ENCODE data around the gene WIPF1.

The WIPF1 gene

DNA sequence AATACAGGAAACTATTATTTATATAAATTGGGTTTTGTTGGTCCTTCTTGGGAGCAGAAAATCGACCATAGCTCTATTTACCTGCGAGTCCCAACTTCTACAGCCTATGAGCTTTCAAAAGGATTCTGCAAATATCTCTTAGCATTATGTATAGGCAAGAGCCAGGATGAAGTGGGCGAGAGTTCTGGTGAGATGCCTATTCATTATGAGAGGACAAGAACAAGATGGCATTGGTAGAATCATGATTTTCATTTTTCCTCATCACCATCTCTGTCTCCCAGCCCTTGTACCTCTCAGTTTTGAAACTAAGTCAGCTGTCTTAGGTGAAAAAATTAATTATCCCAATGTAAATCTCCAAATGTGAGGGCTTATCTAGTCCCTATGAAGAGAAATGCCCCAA is 25.0 kb downstream of the WIPF1 start (continued):
- TF ChIP-seq, protein P1, sequence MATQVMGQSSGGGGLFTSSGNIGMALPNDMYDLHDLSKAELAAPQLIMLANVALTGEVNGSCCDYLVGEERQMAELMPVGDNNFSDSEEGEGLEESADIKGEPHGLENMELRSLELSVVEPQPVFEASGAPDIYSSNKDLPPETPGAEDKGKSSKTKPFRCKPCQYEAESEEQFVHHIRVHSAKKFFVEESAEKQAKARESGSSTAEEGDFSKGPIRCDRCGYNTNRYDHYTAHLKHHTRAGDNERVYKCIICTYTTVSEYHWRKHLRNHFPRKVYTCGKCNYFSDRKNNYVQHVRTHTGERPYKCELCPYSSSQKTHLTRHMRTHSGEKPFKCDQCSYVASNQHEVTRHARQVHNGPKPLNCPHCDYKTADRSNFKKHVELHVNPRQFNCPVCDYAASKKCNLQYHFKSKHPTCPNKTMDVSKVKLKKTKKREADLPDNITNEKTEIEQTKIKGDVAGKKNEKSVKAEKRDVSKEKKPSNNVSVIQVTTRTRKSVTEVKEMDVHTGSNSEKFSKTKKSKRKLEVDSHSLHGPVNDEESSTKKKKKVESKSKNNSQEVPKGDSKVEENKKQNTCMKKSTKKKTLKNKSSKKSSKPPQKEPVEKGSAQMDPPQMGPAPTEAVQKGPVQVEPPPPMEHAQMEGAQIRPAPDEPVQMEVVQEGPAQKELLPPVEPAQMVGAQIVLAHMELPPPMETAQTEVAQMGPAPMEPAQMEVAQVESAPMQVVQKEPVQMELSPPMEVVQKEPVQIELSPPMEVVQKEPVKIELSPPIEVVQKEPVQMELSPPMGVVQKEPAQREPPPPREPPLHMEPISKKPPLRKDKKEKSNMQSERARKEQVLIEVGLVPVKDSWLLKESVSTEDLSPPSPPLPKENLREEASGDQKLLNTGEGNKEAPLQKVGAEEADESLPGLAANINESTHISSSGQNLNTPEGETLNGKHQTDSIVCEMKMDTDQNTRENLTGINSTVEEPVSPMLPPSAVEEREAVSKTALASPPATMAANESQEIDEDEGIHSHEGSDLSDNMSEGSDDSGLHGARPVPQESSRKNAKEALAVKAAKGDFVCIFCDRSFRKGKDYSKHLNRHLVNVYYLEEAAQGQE (tag by site-specific recombination; IDR thresholded peaks at IDR 0.05) = no peak
- TF ChIP-seq ZNF664 (tag by site-specific recombination; IDR thresholded peaks at IDR 0.05) (no peak), EGR2 (tag by site-specific recombination; IDR thresholded peaks at IDR 0.05; ENCODE audit: low read depth) (no peak)

DNA sequence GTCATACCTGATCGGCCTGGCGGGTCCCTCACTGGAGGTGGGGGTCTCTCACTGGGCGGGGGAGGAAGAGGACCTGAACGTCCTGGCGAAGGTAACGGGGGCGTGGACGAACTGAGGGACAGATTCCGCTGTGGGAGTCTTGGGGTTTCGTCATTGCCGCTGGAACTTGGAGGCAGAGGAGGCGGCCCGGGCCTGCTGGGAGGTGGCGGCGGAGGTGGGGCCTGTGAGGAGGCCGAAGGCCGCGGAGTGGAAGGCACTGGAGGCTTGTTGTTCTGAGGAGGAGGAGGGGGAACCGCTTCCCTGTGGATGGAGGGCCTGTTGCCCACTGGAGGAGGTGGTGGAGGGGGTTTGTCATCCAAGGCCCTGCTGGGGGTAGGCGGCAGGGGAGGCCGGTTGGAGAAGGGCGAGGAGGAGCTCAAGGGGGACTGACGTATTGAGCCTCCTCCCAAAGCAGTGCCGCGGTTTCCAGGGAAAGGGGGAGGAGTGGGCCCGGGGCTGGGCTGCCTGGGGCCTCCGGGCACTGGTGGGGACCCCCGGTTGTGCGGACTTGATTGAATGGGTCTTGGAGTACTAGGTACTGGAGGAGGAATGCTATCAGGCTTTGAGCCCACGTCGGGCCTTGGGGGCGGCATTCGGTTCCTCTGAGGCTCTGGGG is 25.8 kb downstream of the WIPF1 start:
- peaks cover 3 to 20% of the 10 kb centered on the region in 2 experiments for H3K36me3 ChIP-seq (ENCODE audit: control insufficient read depth in 2 of 2, insufficient read depth in 1 of 2, low read length in 2 of 2)
- H3K27ac ChIP-seq (ENCODE audit: extremely low read depth, low read depth, low read length) = no peak overlapping the region
- POLR2A ChIA-PET = no interaction called here
- H3K9me3 ChIP-seq (ENCODE audit: control insufficient read depth, insufficient read depth, low read depth, low read length) = no peaks in the 10 kb centered on the region
- CTCF ChIA-PET = interaction anchor here (0.5 to 0.7 kb wide), 3 partner anchors 24 to 1285 kb away, joined by 3 read pairs; no protein-coding TSS in a partner anchor
- no peak overlapping the region for H3K4me3 ChIP-seq (ENCODE audit: low read depth, low read length)
- no peak for TF ChIP-seq SP7 (tag by site-specific recombination; IDR thresholded peaks at IDR 0.05)
- TF ChIP-seq KLF1 (tag by site-specific recombination; IDR thresholded peaks at IDR 0.05) = no peak
- TF ChIP-seq KLF8 (tag by site-specific recombination; IDR thresholded peaks at IDR 0.05) = no peak
- TF ChIP-seq SCRT2 (tag by site-specific recombination; IDR thresholded peaks at IDR 0.05) = no peak
- no peak for TF ChIP-seq ZNF654 (tag by site-specific recombination; IDR thresholded peaks at IDR 0.05; ENCODE audit: low read depth)
- TF ChIP-seq, protein P2, sequence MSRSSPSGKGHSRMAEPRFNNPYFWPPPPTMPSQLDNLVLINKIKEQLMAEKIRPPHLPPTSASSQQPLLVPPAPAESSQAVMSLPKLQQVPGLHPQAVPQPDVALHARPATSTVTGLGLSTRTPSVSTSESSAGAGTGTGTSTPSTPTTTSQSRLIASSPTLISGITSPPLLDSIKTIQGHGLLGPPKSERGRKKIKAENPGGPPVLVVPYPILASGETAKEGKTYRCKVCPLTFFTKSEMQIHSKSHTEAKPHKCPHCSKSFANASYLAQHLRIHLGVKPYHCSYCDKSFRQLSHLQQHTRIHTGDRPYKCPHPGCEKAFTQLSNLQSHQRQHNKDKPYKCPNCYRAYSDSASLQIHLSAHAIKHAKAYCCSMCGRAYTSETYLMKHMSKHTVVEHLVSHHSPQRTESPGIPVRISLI (tag by site-specific recombination; IDR thresholded peaks at IDR 0.05) = no peak
- no peak for TF ChIP-seq GLIS1 (tag by site-specific recombination; IDR thresholded peaks at IDR 0.05)
- TF ChIP-seq, protein P3, sequence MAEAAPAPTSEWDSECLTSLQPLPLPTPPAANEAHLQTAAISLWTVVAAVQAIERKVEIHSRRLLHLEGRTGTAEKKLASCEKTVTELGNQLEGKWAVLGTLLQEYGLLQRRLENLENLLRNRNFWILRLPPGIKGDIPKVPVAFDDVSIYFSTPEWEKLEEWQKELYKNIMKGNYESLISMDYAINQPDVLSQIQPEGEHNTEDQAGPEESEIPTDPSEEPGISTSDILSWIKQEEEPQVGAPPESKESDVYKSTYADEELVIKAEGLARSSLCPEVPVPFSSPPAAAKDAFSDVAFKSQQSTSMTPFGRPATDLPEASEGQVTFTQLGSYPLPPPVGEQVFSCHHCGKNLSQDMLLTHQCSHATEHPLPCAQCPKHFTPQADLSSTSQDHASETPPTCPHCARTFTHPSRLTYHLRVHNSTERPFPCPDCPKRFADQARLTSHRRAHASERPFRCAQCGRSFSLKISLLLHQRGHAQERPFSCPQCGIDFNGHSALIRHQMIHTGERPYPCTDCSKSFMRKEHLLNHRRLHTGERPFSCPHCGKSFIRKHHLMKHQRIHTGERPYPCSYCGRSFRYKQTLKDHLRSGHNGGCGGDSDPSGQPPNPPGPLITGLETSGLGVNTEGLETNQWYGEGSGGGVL (tag by site-specific recombination; IDR thresholded peaks at IDR 0.05) = no peak
- no peak for TF ChIP-seq ZNF792 (tag by site-specific recombination; IDR thresholded peaks at IDR 0.05)
- TF ChIP-seq BCL11B (tag by site-specific recombination; IDR thresholded peaks at IDR 0.05; ENCODE audit: low read depth) = no peak
- TF ChIP-seq, protein P4, sequence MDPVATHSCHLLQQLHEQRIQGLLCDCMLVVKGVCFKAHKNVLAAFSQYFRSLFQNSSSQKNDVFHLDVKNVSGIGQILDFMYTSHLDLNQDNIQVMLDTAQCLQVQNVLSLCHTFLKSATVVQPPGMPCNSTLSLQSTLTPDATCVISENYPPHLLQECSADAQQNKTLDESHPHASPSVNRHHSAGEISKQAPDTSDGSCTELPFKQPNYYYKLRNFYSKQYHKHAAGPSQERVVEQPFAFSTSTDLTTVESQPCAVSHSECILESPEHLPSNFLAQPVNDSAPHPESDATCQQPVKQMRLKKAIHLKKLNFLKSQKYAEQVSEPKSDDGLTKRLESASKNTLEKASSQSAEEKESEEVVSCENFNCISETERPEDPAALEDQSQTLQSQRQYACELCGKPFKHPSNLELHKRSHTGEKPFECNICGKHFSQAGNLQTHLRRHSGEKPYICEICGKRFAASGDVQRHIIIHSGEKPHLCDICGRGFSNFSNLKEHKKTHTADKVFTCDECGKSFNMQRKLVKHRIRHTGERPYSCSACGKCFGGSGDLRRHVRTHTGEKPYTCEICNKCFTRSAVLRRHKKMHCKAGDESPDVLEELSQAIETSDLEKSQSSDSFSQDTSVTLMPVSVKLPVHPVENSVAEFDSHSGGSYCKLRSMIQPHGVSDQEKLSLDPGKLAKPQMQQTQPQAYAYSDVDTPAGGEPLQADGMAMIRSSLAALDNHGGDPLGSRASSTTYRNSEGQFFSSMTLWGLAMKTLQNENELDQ (tag by site-specific recombination; IDR thresholded peaks at IDR 0.05; ENCODE audit: low read depth) = no peak
- no peak for TF ChIP-seq ZNF350 (tag by site-specific recombination; IDR thresholded peaks at IDR 0.05)
- H3K4me1 ChIP-seq (ENCODE audit: control insufficient read depth, insufficient read depth, low read length) = no peaks in the 10 kb centered on the region
